ENCODE measurements around the gene KCNF1.
A peak's percentile ranks its signal among the peaks of the same experiment; 100 is the strongest.

KCNF1 gene

DNA sequence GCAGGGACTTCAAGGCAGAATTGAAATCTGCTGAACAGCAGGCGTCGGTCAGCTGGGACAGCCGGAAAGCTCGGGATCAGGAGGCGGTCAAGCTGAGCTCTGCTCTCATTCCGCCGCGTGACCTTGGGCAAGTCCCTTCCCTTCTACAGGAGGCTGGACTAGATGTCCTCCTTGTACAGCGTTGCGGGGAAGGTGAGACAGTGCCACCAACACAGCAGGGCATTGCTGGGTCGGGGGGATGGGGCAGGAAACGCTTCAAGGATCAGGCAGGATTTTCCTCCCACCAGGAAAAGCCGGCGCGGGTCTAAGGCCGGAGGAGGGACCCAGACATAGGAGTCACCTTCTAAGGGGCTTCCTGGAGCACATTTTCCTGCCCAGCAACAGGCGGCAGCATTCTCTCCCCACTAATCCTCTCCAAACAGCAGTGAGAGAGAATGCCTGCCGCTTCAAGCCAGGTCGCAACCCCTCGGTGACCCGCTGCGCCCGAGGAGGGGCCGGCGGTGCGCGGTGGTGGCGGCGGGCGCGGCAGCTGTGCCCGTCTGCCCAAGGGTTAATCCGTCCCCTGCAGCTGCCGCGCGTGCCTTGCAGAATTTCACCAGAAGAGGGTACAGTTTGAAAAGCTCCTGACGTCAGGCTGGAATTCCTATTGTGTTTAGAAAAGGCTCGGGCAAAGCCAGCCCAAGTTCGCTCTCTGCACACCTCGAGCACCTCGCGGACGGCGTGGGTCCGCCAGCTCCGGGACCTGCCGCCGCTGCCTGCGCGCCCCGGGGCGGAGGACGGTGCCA is at the start of gene KCNF1:
Gene KCNF1, plus strand, starts transcription at position 644 of the 785 bp plus-strand sequence. CDS start 493 bp downstream, outside the sequence.
- no peak for DNase-seq (ENCODE audit: low spot score)
- FAIRE-seq = no peak

- DNase-seq (ENCODE audit: low spot score) (no peak), FAIRE-seq (no peak)
These were observed 49.4 kb upstream of the KCNF1 start for GRCh38 chr2:10862330-10862729.

GRCh38 chr2:10863047-10863446 is 48.7 kb upstream of the KCNF1 start:
- DNase-seq (ENCODE audit: low spot score) (no peak), FAIRE-seq (no peak)

GRCh38 chr2:10863837-10864236 is 47.9 kb upstream of the KCNF1 start:
- FAIRE-seq = no peak

GRCh38 chr2:10864251-10864650 is 47.5 kb upstream of the KCNF1 start:
- FAIRE-seq (no peak), DNase-seq (ENCODE audit: low spot score) (no peak)

More at GRCh38 chr2:10863837-10864236, 47.9 kb upstream of the KCNF1 start:
- no peak for DNase-seq (ENCODE audit: low spot score)

- FAIRE-seq (no peak), DNase-seq (ENCODE audit: low spot score) (no peak)
These were observed 46.7 kb upstream of the KCNF1 start for GRCh38 chr2:10864861-10865636.

GRCh38 chr2:10865841-10866240 is 45.9 kb upstream of the KCNF1 start:
- DNase-seq (ENCODE audit: low spot score) (no peak), FAIRE-seq (no peak)

- no peak for DNase-seq (ENCODE audit: low spot score)
- FAIRE-seq = no peak
These were observed 43.9 kb upstream of the KCNF1 start for GRCh38 chr2:10867692-10868420.

DNA sequence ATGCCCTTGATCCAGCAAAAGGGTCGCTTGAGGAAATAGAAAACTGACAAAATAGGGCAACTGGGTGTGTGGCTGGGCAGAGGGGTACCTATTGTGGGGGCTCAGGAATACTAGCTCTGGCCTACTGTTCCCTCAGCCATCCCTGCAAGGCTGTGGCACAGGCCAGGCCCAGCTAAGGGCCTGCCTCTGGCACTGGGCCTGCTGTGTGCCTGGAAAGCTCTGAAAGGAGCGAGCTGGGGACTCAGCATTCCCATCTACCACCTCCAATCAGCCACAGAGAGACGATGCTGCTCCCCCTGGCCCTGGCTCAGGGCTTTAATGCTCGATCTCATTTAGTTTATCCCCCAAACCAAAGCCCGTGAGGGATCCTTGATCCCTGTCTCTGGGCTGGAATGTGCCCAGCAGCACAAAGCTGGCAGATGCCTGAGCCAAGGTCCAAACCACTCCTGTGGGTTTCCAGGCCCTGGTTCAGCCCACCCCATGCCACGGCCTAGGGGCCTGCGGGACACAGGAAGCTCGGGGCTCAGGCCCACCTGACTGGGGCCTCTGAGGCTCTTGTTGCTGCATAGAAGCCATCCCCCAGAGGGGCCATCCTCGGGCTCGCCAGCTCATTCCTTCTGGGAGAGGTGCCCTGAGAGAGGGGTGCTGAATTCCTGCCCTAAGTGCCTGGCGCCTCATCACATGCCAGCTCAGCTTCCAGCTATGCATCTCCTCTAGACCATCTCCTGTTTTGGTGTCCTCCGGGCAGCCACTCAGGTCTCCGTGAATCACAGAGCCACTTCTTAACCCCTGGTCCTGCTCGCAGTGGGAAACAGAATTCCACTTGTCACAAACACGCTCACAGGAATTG is 43.0 kb upstream of the KCNF1 start:
- FAIRE-seq = no peak
- peak; percentile 43 for DNase-seq (ENCODE audit: low spot score)

- DNase-seq (ENCODE audit: low spot score) = no peak
- no peak for FAIRE-seq
These were observed 39.8 kb upstream of the KCNF1 start for GRCh38 chr2:10871978-10872377.

DNA sequence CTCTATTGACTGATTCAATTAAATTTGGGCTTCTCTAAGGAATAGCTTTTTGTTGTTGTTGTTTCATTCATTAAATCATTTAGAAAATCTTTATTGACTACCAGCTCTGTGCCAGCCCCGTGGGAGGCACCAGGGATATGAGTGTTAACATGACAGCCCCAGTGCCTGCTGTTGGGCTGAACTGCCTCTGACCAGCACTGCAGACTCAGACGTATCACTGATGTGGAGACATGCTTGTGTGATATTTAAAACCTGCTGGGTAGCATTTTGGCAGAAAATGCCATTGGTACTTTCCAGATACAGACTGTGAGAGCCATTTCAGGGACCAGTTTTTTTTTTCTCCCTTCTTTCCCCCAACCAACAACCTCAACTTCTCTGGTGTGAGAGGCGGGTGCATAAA is 38.6 kb upstream of the KCNF1 start:
- DNase-seq (ENCODE audit: low spot score) (no peak), FAIRE-seq (no peak)

DNA sequence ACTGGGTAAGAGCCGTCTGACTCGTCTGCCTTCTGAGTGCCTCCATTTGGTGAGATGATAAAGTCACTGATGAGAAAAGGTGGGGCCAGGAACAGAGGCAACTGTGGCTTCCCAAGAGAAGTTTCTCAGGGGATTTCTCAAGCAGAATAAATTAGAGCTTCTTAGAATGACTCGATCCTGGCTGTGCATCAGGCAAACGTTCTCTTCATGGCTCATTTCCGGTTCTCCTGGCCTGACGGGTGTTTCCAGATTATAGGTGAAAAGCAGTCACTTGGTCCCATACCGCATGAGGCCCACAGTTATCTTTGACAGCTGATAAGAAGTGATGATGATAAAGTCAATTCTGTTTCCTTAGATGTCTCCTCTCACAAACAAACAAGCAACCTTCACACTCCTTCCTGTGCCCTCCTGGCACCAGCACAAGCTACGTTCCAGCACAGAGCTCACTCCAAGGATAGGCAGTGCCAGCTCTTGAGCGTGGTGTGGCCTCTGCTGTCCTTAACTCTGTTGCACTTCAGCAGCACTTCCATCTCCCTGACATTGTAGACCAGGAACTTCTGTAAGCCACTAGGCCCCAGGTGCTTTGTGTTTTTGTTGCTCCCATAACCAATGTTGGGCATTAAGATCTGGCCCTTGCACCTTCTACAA is 37.8 kb upstream of the KCNF1 start:
- FAIRE-seq = no peak
- no peak for DNase-seq (ENCODE audit: low spot score)

DNA sequence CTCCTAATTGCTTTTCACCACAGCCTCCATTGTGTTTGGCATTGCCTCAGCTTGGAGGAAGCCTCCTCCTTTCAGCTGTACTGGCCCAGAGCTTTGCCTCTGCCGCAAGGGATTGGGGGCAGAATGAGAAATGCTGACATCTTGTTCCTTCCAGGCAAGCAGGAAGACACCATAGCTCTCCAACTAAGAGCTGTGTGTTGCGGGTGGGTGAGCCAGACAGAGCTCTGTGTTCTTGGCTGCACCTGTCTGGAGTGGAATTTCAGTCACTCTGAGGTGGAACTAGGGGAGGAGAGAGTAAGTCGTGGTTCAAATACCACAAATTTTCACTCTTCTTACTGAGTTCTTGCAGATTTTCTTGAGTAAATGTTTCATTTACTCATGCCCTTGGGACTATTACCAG is 36.6 kb upstream of the KCNF1 start:
- FAIRE-seq (no peak), DNase-seq (ENCODE audit: low spot score) (no peak)

DNA sequence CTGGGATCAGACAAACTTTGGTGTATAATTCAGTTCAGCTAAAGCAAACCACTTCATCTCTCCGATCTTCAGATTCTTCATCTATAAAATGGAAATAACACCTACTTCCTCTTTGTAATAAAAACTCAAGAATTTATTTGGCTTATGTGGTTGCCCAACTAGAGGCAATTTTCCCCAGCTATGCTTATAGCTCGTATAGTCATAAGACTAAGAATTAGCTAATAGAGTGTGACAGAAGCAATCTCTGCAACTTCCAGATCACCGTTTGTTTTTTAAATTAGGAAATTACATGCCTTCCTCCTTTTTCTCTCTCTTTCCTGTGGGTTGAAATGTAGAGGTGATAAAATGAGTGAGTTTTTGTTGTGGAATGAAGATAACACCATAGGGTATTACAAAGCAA is 35.3 kb upstream of the KCNF1 start:
- DNase-seq (ENCODE audit: low spot score) (no peak), FAIRE-seq (no peak)

GRCh38 chr2:10876963-10877362 is 34.8 kb upstream of the KCNF1 start:
- FAIRE-seq = no peak
- DNase-seq (ENCODE audit: low spot score) = no peak

- DNase-seq (ENCODE audit: low spot score) (no peak), FAIRE-seq (no peak)
These were observed 34.1 kb upstream of the KCNF1 start for GRCh38 chr2:10877651-10878111.

GRCh38 chr2:10878268-10878915 is 33.3 kb upstream of the KCNF1 start:
- DNase-seq (ENCODE audit: low spot score) (no peak), FAIRE-seq (no peak)

DNA sequence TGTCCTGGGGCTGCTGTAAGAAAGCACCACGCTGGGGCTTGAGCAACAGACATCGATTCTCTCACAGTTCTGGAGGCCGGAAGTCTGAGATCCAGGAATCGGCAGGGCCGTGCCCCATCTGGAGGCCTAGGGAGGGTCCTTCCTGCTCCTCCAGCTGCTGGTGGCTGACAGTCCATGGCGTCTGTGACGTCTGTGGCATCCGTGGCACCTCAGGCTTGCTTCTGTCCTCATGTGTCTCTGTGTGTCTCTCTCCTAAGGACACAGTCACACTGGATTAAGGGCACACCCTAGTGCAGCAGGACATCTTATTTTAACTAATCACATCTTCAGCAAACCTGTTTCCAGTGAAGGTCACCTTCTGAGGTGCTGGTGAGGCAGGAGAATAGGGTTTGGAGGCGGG is 32.6 kb upstream of the KCNF1 start:
- no peak for FAIRE-seq

GRCh38 chr2:10879624-10880585 is 31.8 kb upstream of the KCNF1 start:
- no peak for FAIRE-seq
- DNase-seq (ENCODE audit: low spot score) = no peak

More for the DNA sequence above, 32.6 kb upstream of the KCNF1 start:
- no peak for DNase-seq (ENCODE audit: low spot score)

Data from RCC 7860 (cell line).